HFF-Myc (cell line): ENCODE data around the gene TMEM250.

Experiments used
- DNase-seq: peaks from one replicate; pipeline ENCODE4 v3.0.0-alpha.2; 2011; ENCODE audit warnings: low read depth; ENCODE audit errors: extremely low read depth
- H3K4me3 ChIP-seq: replicated peaks from 2 replicates; pipeline ENCODE4 v1.5.1; 2011; ENCODE audit warnings: low read depth, mild to moderate bottlenecking, control low read depth, low read length
- CTCF ChIP-seq: IDR thresholded peaks from 2 replicates; pipeline ENCODE4 v1.5.1; 2012; ENCODE audit warnings: mild to moderate bottlenecking, low read depth, low read length, control low read depth; ENCODE audit errors: missing control alignments

TMEM250 gene

GRCh38 chr9:136156209-136157120 lies 37.8 kb upstream of the TMEM250 start:
- no peak for TF ChIP-seq CTCF
- H3K4me3 ChIP-seq, result no peak overlapping the region
- DNase-seq, result no peak

- no peak for TF ChIP-seq CTCF
- H3K4me3 ChIP-seq, result no peak overlapping the region
- no peak for DNase-seq
Measured at GRCh38 chr9:136155576-136155975, 36.9 kb upstream of the TMEM250 start.

GRCh38 chr9:136154943-136155342 lies 36.3 kb upstream of the TMEM250 start:
- TF ChIP-seq CTCF, result no peak
- no peak for DNase-seq

GRCh38 chr9:136153381-136154065 lies 34.8 kb upstream of the TMEM250 start:
- no peak for DNase-seq
- no peak overlapping the region for H3K4me3 ChIP-seq
- no peak for TF ChIP-seq CTCF

More at GRCh38 chr9:136154943-136155342, 36.3 kb upstream of the TMEM250 start:
- no peak overlapping the region for H3K4me3 ChIP-seq

- no peak for DNase-seq
- no peak for TF ChIP-seq CTCF
- H3K4me3 ChIP-seq, result no peak overlapping the region
Measured at GRCh38 chr9:136152931-136153330, 34.3 kb upstream of the TMEM250 start.

GRCh38 chr9:136152543-136152866 lies 33.8 kb upstream of the TMEM250 start:
- no peak for TF ChIP-seq CTCF
- H3K4me3 ChIP-seq, result no peak overlapping the region
- no peak for DNase-seq
